Retina (tissue), 1 donor: ENCODE measurements around the gene WBP2.

ENCODE experiments used
- DNase-seq: peaks from one replicate; pipeline ENCODE4 v3.0.0-alpha.2; 2016

Gene WBP2

DNA sequence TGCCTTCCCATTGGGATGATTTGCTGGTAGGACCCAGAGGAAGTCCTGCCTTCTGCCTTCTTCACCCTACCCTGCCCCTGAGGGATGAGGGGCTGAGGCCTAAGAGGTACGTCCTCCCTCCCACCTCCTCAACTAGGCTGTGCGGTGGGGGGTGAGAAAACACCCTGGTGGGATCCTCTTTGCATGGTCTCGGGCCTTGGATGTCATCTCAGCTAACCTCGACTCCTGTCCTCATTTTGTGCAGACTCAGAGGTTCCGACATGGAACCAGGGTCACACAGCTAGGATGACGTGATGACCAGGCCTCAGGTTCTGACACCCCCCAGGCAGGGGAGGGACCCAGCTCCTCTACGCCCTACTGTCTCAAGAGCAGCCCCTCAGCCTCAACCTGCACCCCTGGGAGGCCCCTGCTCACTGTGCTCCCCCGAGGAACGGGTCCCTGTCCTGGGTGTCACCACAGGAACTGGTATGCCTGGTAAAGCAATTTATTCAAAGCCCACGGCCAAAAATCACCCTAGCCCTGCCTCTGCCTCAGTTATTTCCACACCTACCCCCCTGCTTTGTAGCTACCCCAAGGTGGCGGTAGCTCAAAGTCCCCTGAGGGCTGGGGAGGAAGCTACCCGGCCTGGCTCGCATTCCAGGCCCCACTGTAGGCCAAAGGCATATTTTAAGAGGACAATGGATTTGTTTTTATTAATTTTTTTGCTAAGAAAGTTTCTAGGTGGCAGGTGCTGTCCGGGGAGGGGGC, 28.4 kb downstream of the WBP2 start:
- DNase-seq = no peak

DNA sequence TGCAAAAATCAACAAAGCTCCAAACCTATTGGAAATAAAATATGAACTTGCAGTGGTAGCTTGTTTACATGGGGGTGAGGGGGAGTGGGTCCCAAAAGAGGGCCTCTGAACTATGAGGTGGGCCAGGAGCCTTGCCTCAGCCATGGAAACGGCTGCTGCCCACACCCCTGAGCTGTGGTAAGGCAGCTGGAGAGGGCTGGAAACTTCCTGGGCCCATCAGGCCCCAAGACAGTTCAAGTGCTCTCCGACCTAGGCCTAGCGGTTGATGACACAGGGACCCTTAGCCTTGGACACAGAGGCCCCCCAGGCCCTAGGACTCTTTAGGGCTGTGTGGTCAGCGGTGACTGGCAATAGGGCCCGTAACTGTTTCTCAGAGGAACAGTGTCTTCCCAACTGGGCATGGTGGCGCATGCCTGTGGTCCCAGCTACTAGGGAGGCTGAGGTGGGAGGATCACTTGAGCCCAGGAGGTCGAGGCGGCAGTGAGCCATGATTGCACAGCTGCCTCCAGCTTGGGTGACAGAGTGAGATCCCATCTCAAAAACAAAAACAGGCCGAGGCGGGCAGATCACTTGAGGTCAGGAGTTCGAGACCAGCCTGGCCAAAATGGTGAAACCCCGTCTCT, 29.3 kb downstream of the WBP2 start:
- no peak for DNase-seq

DNA sequence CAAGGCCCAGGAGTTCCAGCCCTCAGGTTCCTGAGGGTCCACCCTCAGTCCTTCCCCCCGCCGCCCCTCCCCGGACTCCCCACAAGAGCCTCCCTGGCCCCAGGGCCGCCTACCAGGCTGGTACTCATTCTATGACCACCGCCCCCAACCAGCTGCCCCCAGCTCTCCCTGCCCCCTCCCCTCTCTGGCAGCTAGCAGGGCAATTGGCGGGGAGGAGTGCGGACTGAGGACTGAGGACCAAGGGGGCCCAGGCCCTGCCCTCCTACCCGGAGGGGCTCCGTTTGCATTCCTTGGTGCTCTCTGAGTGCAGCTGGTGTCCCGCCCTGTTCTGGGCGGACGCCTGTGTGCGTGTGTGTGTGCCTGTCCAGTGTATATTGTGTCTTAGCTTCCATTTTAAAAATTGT, 30.0 kb downstream of the WBP2 start:
- DNase-seq = no peak

DNA sequence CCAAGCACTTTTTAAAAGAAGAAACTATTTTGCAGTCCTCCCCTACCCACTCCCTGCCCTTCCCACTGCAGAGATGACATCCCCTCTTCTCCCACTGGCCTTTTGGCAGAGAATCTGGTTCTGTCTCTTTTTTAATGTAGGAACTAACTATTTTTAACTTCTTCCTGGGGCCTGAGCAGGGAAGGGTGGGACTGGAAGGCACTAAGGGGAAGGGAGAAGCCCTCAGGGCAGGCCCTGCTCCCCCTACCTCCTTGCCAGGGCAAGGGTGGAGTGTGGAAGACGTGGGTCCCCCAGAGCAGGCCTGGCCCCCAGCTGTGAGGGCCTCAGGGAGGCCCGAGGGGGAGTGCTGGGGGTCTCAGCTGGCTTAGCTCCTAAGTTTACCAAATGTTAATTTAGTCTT, 30.5 kb downstream of the WBP2 start:
- no peak for DNase-seq

DNA sequence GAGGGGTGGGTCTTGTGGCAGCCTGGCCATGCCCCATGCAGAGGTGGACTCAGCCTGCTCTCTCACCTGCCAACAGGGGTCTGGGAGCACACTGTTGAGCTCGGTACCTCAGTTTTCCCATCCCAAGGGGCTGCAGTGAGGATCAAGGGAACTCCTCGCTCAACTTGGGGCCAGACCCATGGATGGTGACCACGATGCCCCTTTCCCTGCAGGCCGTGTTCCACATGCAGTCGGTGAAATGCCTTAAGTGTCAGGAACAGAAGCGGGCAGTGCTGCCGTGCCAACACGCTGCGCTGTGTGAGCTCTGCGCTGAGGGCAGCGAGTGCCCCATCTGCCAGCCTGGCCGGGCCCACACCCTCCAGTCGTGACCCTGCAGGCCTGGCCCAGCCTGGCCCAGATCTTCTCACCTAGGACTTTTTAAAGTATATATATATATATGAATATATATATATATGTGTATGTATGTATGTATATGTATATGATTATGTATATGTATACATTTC, 31.0 kb downstream of the WBP2 start:
- no peak for DNase-seq

DNA sequence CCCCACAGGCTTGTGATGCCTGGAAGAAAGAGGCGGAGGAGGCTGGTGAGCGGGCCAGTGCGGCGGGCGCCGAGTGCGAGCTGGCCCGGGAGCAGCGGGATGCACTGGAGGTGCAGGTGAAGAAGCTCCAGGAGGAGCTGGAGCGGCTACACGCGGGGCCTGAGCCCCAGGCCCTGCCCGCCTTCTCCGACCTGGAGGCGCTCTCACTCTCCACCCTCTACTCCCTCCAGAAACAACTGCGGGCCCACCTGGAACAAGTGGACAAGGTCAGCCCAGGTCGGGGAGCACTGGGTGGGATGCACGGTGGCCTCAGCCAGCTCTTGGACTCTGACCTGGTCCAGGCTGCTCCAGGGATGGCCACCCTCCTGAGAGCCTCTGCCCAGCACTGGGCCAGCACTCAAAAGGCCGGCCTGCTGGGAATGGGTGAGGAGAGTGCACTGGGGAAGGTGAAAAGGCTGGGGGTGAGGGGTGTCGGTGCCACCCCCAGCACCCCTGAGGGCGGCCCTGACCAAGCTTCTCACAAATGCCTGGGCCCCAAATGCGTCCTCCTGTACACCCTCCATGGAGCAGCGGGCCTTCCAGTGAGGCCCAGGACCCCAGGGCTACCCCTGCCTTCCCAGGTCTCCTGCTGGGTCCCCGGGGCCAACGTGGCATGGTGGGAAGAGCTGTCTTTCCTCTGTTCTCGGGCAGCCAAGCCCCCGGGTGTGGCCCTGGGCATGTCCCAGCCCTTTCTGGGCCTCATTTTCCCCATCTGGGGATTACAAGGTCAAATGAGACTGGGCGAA, 31.7 kb downstream of the WBP2 start:
- no peak for DNase-seq

DNA sequence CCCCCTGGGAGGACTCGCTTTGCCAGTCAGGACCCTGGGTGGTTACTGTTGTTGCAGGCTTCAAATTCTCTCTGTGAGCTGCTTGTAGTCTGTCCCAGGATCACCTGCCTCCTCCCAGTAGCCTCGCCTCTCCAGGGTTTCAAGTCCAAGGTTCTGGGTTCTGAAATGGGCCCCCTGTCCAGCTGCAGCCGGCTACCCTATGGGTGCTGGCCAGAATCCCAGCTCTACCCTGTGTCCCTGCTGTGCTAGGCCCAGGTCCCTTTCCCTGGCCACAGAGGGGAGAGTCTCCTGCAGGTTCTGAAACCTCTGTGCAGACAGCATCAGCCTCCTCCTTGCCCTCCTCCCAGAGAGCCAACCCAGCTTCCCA, 32.4 kb downstream of the WBP2 start:
- DNase-seq = no peak

DNA sequence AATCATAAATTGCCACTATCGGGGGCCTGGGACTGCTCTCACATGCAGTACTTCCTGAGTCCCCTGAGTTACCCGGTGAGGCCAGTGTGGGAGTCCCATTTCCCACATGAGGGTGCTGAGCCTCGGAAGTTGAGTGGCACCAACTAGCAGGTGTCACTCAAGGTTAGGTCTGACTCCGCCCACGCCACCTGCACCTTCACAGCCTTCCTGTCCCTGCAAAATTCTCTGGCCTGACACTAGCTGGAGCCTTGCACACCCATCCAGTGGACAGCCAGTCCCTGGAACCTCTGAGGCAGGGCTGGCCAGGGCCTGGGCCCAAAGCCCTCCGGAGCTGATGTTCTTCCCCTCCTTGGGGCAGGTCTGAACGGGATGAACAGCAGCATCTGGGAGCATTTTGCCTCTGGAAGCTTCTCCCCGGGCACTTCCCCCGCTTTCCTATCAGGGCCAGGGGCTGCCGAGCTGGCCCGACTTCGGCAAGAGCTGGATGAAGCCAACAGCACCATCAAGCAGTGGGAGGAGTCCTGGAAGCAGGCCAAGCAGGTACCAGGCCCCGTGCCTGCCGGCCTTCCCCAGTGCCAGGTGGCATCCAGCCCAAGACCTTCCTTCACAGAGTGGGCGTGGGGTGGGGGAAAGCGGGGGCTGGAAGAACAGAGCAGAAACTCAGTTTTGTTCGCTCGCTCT, 32.9 kb downstream of the WBP2 start:
- no peak for DNase-seq

DNA sequence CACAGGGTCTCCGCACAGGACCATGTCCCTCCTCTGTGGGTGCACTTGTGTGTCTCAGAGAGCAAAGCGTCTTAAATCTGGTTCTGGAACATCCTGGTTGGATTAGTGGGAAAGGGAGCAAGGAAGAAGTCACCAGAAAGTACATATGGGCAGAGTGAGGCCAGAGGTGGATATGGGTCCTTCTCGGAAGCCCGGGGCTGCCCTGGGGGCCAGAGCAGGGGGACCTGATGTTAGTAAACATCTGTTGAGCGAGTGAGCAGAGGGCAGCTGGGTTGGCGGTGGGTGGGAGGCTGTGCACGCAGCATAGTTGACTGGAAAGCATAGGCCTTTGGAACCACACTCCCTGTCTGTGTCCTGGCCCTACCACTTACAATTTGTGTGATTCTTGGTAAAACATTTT, 33.6 kb downstream of the WBP2 start:
- no peak for DNase-seq

DNA sequence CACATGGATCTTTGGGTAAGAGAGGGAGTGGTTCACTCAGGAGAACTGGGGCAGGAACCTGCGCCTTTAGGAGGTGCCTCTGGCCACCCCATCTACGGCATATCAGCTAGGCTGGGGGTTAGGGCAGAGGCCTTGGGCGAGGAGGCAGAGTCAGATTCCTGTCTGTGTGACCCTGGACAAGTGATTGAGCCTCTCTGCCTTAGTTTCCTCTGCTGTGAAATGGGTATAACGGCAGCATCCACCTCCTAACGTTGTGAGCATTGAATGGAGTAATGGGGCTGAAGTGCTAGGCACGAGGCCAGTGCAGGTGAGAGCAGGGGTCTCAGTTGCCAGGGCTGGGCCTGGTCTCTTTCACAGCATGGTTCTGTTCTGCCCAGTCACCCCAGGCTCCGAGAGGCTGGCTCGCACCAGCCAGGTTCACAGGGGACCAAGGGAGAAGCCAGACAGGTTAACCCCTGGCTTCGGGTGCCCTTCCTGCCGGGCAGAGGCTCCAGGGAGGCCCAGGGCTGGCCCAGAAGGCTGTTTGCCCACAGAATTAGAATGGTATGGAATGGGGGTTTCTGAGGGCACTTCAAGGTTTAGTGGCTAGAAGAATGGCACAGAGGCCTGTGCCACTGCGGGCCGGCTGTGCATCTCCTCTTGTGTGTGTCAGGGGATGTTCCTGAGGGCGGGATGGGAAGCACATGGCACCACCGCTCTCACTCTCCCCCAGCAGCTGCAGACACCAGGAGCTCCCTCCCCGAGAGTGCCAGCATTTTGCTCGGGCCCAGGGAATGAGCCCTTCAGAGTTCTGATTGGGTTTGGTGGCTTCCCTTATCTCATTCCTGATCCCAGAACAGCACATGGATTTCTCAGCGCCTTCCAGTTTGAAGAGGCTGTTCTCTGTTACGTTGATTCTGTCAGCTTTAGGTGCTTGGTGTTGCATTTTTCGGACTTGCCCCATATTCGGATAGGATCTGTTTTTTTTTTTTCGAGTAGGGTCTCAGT, 34.7 kb downstream of the WBP2 start:
- DNase-seq = no peak

DNA sequence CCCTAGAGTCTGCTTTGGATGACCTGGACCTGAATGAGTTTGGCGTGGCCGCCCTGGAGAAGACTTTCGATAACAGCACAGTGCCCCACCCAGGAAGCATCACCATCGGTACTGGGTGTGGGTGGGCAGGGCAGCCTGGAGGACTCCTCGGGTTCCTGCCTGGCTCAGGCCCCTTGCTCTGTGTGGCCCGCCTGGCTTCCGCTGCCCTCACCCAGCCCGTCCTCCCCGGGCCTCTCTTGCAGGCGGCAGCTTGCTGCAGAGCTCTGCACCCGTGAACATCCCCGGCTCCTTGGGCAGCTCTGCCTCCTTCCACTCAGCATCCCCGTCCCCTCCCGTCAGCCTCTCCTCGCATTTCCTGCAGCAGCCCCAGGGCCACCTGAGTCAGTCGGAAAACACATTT, 35.5 kb downstream of the WBP2 start:
- no peak for DNase-seq

DNA sequence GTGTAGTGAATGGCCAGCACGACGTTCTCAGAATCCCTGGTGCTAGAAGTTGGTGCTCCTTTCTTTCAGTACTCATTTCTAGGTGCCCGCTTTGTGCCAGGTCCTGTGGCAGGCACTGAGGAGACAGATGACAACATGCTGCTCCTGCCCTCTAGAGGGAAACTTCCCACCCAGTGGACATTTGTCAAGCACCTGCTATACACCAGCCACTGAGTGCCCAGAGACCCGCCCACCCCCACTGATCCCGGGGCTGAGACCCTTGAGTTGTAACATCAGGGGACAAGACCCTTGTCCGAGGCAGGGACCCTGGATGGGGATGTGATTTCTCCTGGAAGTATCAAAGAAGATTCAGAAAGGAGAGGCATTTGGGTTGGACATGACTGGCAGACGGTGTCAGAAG, 36.0 kb downstream of the WBP2 start:
- DNase-seq = no peak

DNA sequence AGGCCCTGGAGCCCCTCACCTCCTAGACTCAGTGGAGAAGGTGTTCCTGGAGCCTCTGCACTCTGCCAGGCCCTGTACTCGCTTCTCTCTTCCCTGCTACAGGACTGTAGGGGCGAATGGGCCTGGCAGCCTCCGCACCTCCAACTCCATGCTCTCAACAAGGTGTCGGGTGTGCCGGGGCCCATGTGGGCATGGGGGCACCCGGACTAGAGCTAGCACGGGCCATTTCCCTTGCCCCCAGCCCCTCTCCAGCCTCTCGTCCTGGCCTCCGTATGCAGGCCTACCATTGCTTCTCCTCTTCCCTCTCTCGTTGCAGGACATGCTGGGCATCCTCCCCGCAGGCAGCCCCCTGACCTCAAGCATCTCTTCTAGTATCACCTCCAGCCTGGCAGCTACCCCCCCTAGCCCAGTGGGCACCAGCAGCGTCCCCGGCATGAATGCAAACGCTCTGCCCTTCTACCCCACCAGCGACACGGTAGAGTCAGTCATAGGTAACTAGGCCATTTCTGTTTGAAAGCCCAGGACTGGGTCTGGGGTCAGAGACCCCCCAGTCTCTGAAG, 36.7 kb downstream of the WBP2 start:
- DNase-seq = no peak

DNA sequence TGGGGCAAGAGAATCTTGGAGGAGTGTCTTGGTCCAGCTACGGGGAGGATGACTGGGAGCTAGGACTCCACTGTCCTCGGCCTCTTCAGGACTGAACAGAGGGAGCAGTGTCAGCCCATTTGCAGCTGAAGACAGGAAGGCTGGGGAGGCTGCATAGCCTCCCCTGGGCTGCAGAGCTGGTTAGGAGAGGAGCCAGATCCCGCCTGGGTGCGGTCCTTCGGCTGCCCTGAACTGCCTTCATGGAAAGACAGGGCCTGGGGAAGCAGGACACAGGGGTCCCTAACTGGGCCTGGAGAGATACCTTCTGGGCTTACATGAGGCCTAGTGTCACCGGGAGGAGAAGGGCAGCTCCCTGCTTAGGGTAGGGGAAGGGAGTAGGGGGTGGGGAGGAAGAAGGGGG, 37.6 kb downstream of the WBP2 start:
- DNase-seq = no peak

DNA sequence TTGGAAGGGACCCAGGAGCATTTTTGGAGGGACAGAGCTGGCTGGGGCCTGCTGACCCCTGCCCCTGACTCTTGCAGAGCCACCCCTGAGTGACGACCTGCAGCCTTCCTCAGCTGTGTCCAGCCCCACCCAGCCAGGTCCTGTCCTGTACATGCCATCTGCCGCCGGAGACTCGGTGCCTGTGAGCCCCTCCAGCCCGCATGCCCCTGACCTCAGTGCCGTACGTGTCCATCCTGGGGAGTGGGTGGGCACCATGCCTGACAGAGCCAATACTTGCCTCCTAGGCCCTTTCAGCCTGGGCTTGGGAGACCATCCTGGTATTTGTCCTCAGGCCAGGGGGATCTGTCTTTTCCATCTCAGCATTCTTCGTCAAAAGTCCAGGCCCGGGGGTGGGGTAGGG, 38.4 kb downstream of the WBP2 start:
- no peak for DNase-seq

DNA sequence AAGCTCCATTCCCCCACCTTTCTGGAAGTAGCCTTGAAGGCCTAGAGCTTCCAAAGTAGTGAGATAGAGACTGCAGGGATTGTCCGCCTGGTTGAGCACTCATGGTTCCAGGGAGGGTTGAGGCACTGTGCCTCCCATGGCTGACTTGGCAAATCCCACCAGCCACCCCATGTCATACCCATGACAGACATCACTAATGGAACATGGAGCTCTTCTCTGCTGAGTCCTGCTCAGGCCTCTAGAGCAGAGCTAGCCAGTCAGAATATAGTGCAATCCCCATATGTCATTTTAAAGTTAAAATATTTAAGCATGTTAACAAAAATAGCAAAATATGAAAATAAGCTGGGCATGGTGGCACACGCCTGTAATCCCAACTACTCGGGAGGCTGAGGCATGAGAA, 39.7 kb downstream of the WBP2 start:
- no peak for DNase-seq

DNA sequence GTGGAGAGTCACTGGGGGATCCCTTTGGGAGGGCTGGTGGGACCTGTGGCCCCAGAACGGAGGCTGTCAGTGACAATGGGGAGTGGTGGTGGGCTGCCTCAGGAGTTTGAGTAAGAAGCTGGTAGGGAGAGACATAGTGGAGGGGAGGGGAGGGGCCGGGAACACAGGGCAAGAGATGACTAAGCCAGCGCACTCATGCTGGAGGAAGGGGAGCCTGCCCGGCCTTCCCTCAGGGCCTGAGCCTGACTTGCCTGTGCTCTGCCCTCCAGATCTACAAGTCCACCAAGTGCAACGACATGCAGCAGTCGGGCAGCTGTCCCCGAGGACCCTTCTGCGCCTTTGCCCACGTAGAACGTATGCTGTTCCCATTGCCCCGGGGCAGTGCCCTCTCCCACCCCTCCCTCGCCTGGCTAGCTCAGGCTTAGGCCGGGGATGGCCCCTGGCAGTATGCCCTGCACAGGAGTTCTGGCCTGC, 40.2 kb downstream of the WBP2 start:
- no peak for DNase-seq

DNA sequence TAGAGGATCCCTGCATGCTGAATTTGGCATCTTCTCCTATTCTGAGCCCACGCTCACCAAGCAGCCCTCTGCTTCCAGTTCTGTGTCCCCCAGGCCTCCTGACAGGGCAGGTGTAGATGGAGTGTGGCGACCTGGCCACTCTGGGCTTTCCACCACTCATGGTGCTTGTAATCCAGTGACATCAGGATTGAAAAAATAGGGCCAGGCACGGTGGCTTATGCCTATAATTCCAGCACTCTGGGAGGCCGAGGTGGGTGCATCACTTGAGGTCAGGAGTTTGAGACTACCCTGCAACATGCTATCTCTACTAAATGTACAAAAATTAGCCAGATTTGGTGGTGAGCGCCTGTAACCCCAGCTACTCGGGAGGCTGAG, 41.1 kb downstream of the WBP2 start:
- DNase-seq = no peak

DNA sequence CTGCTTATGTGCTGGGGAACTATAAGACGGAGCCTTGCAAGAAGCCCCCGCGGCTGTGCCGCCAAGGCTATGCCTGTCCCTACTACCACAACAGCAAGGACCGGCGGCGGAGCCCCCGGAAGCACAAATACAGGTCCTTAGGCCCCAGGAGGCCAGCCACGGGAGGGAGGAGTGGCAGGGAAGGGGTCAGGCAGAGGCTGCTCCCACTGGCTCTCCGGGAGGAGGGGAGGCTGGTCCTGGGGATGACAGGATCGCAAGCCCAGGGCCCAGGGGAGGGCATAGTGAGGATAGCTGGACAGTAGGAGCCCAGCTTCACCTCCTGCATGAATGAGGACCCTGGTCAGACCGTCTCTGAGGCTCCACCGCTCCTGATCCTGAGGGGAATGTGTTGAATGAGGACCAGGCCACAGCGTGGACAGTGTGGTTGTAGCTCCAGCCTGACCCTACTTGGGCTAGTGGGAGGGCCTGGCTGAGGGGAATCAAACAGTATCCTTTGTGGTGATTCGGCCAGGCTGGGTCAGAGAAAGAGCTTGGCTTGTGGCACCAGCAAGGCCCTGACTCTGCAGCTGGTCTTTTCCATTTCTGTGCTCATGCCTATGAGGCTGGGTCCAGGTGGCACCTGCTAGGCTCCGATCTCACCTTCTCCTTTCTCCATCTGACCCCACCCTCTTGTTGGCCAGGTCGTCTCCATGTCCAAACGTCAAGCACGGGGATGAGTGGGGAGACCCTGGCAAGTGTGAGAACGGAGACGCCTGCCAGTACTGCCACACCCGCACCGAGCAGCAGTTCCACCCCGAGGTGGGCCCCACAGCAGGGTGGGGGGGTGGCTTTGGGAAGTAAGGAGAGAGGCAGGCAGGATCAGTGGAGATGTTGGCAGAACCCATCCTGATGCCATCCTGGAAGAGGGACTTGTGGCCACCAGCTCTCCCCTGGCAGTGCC, 41.8 kb downstream of the WBP2 start:
- no peak for DNase-seq
